Measurements from ENCODE around the gene TMEM191B.
"Not testable (repeated sequence)": the region's sequence is repeated elsewhere in the genome, so short reads cannot be mapped to it uniquely, and the experiment has no call there.

TMEM191B gene

GRCh38 chr22:18527752-18528596, at the start of gene TMEM191B:
Gene TMEM191B (plus strand): TSS chr22:18527802. CDS start chr22:18527981, 179 bp downstream.
- in situ Hi-C loops (cut with MboI; ENCODE audit: low sequenced_read_pairs, unreplicated experiment): not testable (repeated sequence)

DNA sequence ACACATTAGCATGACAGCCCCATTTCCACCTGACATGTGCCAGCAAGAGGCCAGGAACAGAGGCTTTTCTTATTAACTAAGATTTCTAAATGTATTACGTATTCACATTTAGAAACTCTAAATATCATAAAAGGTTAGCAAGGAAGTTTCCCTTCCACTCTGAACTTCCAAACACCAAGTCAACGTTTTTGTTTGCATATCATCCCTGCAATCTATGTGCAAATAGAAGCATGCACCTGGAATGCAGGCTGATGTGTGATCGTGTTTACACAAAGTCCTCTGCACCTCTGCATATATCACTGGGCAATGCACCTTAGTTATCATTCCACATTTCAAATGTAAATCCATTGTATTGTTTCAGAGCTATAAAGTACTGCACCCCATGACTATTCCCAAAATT, 31.4 kb upstream of the TMEM191B start:
- in situ Hi-C loops (cut with MboI; ENCODE audit: low sequenced_read_pairs, unreplicated experiment); DNase-seq (ENCODE audit: low spot score): not testable (repeated sequence)

More at GRCh38 chr22:18527752-18528596, at the start of gene TMEM191B:
- DNase-seq (ENCODE audit: low spot score): not testable (repeated sequence)

GRCh38 chr22:18511327-18511726, 16.3 kb upstream of the TMEM191B start:
- DNase-seq (ENCODE audit: low spot score); in situ Hi-C loops (cut with MboI; ENCODE audit: low sequenced_read_pairs, unreplicated experiment): not testable (repeated sequence)

- DNase-seq (ENCODE audit: low spot score); in situ Hi-C loops (cut with MboI; ENCODE audit: low sequenced_read_pairs, unreplicated experiment): not testable (repeated sequence)
These were observed 15.2 kb upstream of the TMEM191B start for GRCh38 chr22:18512378-18512777.

DNA sequence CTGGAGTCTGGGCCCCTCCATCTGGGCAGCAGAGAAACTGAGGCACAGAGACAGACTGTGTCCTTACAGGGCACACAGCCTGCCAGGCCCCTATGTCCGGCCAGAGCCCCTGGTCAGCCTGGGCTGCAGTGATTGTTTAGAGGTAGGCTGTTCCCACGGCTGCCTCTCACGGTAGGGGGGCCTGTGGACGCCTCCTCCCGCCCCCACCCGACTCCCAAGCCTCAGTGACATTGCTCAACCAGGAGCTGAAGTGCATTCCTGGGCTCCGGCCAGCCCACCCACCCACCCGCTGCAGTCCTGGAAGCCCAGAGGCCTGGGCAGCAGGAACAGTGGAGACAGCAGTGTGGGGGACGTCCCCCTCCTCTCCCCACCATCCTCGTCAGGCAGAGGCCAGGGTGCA, 14.1 kb upstream of the TMEM191B start:
- DNase-seq (ENCODE audit: low spot score); in situ Hi-C loops (cut with MboI; ENCODE audit: low sequenced_read_pairs, unreplicated experiment): not testable (repeated sequence)

DNA sequence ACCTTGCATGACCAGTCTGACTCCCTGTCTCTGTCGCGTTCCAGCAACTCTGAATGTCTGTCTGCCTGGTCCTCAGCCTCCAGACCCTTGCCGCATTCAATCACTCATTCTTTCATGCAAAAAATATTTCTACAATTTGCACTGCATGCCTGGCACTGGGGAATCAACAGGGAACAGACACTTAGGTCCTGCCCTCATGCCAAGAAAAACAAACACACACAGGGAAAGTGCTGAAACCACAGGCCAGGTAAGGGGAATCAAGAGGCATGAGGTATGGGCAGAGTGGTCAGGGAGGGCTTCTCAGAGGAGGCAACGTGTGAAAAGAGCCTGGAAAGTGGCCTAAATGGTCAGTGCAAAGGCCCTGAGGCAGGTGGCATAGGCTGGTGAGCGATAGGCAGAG, 9.5 kb upstream of the TMEM191B start, which contains the start of gene GGTLC3:
Gene GGTLC3, minus strand, starts transcription at position 101 of the 400 bp plus-strand sequence. CDS start 264 bp downstream, outside the sequence.
- in situ Hi-C loops (cut with MboI; ENCODE audit: low sequenced_read_pairs, unreplicated experiment): not testable (repeated sequence)

DNA sequence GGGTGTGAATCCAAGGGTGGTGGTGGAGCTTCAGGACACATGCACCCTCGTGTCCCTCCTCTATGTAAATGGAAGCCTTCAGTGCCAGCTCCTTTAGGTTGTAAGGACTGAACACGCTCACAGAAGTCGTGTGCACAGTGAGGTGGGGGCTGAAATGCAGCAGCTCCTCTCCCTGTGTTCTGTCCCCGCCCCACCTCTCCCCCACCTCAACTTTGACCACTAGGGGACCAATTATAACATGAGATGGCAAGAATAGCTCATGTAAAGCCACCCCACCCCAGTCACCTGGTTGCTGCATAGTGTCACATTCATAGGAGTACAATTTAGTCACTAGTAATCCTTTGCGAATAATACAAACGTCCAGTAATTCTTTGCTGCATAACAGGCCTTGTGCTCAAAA, 4.8 kb upstream of the TMEM191B start:
- DNase-seq (ENCODE audit: low spot score); in situ Hi-C loops (cut with MboI; ENCODE audit: low sequenced_read_pairs, unreplicated experiment): not testable (repeated sequence)

More for the DNA sequence above, 9.5 kb upstream of the TMEM191B start, which contains the start of gene GGTLC3:
- DNase-seq (ENCODE audit: low spot score): not testable (repeated sequence)

DNA sequence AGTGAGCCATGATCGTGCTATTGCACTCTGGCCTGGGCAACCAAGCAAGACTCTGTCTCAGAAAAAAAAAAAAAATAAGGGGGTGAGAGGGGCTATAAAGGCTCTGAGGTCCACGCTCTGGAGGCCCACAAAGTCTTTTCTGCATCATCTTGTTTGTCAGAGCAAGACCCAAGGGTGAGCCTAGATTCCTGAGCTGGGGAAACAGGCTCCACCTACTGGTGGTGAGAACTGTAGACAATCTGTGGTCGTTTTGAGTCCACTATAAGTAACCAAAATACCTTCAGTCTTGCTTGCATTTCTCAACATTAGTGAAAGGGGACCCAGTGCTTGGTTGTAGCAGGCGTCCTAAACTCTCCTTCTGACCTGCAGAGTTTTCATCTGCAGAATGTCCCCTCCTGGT, 4.3 kb upstream of the TMEM191B start:
- in situ Hi-C loops (cut with MboI; ENCODE audit: low sequenced_read_pairs, unreplicated experiment); DNase-seq (ENCODE audit: low spot score): not testable (repeated sequence)

- in situ Hi-C loops (cut with MboI; ENCODE audit: low sequenced_read_pairs, unreplicated experiment); DNase-seq (ENCODE audit: low spot score): not testable (repeated sequence)
These were observed 1.2 kb downstream of the TMEM191B start for GRCh38 chr22:18528597-18529415.

DNA sequence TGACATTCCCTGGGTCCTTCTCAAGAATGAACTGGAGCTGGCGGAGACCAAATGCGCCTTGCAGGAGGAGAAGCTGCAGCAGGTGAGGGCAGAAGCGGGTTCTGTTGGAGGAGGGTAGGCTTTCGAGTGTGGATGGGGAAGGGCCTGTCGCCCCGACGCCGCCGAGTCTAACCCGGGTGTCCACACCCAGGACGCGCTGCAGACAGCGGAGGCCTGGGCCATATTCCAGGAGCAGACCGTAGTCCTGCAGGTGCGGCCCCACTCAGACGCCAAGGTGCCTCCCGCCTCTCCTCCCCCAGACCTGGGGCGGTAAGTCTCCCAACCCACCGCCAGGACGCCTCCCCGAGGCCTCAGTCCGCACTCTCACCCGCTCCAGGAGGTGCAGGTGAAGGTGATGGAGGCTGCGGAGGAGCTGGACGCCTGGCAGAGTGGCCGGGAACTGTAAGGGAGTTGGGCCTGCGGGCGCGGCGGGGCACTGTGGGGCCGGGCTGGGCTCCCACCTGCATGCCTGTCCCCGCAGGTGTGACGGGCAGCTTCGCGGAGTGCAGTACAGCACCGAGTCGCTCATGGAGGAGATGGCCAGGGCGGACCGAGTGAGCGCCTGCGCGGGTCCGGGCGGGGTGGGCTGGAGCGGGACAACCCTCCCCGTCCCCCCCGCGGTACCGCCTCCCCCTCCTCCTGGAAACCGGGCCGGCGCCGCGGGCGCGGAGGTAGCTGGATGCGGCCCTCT, 2.0 kb downstream of the TMEM191B start:
- in situ Hi-C loops (cut with MboI; ENCODE audit: low sequenced_read_pairs, unreplicated experiment); DNase-seq (ENCODE audit: low spot score): not testable (repeated sequence)

- in situ Hi-C loops (cut with MboI; ENCODE audit: low sequenced_read_pairs, unreplicated experiment); DNase-seq (ENCODE audit: low spot score): not testable (repeated sequence)
These were observed 6.0 kb downstream of the TMEM191B start for GRCh38 chr22:18533633-18534032.

DNA sequence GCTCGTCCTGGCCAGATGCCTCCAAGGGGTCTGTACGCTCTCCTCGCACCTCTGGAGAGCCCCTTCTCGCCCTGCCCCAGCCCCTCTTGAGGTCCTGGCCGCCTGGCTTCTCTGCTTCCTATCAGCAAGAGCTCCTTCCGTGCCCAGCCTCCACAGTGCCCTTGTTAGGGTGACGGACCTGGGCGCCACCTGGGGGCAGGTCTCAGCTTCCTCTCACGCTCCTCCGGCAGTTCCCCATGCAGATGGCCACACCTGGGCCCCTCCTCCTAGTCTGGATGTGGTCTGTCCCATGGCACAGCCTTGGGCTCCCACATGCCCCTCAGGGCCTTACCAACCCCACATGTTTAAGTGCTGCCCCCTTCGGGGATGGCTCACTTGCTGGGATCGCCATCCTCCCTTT, 6.7 kb downstream of the TMEM191B start:
- DNase-seq (ENCODE audit: low spot score); in situ Hi-C loops (cut with MboI; ENCODE audit: low sequenced_read_pairs, unreplicated experiment): not testable (repeated sequence)

DNA sequence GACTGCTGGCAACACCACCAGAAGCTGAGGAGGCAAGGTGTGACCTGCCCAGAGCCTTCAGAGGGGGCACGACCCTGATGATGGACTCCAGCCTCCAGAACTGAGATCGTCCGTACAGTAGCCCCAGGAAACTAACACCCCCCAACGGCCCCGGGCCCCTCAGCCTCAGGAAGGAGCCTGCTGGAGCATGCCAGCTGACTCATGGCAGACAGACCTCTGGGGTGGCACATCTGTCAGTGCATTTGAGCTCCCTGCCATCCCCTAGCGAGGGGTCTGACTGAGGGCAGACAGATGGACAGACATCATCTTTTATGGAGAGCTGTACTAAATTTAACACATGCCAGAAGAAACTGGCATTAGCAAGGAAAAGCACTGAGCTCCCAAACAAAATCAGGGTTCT, 12.4 kb downstream of the TMEM191B start:
- in situ Hi-C loops (cut with MboI; ENCODE audit: low sequenced_read_pairs, unreplicated experiment); DNase-seq (ENCODE audit: low spot score): not testable (repeated sequence)

- in situ Hi-C loops (cut with MboI; ENCODE audit: low sequenced_read_pairs, unreplicated experiment); DNase-seq (ENCODE audit: low spot score): not testable (repeated sequence)
These were observed 15.8 kb downstream of the TMEM191B start for GRCh38 chr22:18543400-18543799.

DNA sequence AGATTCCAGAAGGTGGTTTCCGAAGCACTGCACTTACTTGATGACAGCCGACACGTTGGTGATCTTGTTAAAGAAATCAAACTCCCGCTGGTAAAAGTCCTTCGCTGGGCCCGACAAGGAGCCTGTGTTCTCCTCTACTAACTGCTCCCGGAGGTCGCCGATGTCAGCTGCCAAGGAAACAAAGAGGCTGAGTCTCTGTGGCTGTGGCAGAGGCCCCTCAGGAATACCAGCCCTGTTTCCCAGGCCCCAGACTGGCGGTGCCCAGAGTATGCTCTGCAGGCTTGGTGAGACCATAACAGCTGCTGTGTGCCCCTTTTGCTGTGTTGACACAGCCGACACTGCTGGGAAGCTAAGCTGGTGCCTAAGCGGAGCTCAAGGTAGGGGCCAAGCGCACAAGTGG, 17.0 kb downstream of the TMEM191B start:
- DNase-seq (ENCODE audit: low spot score); in situ Hi-C loops (cut with MboI; ENCODE audit: low sequenced_read_pairs, unreplicated experiment): not testable (repeated sequence)

GRCh38 chr22:18549458-18550179, 22.0 kb downstream of the TMEM191B start:
- DNase-seq (ENCODE audit: low spot score); in situ Hi-C loops (cut with MboI; ENCODE audit: low sequenced_read_pairs, unreplicated experiment): not testable (repeated sequence)

GRCh38 chr22:18551046-18551445, 23.4 kb downstream of the TMEM191B start:
- DNase-seq (ENCODE audit: low spot score); in situ Hi-C loops (cut with MboI; ENCODE audit: low sequenced_read_pairs, unreplicated experiment): not testable (repeated sequence)

All from GM13976 (cell line).